Right atrium auricular region (tissue), 2 donors: Measurements from ENCODE around the gene JMJD1C. TPM values are rescaled to one million over a fixed set of nuclear protein-coding genes. Genes with fewer than 3 reads are reported as not detected.

ENCODE experiments used
- DNase-seq: peaks from one replicate; pipeline ENCODE4 v3.0.0-alpha.2; 2019; ENCODE audit warnings: low spot score
- H3K27ac ChIP-seq, 2 donors: fragments of 200-600 bp; sonication (generic); 1 replicate in 1 of 2; 2 replicates in 1 of 2; pipeline ENCODE4 v1.5.1; 2016 to 2019
- H3K27me3 ChIP-seq, 2 donors: fragments of 200-600 bp; sonication (generic); one replicate each; pipeline versions ENCODE4 v1.5.1 to v1.6.0; 2017 to 2019
- H3K36me3 ChIP-seq: fragments of 200-600 bp; sonication (generic); one replicate; pipeline ENCODE4 v1.5.1; 2016
- H3K4me1 ChIP-seq, 2 donors: fragments of 200-600 bp; sonication (generic); one replicate each; pipeline versions ENCODE4 v1.5.1 to v1.6.0; 2017 to 2019
- H3K4me3 ChIP-seq, 2 donors: fragments of 200-600 bp; sonication (generic); 1 replicate in 1 of 2; 2 replicates in 1 of 2; pipeline ENCODE4 v1.5.1; 2017 to 2019; ENCODE audit warnings: mild to moderate bottlenecking in 1 of 2, moderate library complexity in 1 of 2
- H3K9me3 ChIP-seq, 2 donors: fragments of 200-600 bp; sonication (generic); one replicate each; pipeline ENCODE4 v1.5.1; 2019
- total RNA-seq, 2 donors: library from RNA; depleted of rRNA; stranded (reverse); fragments of >200 nt; gene quantifications; one replicate each; pipeline ENCODE4 v1.1.0, GENCODE V29; 2016
- TF ChIP-seq, protein P1 (sequence below), 2 donors: fragments of 200-600 bp; sonication (generic); IDR thresholded peaks; one replicate each; pipeline ENCODE4 v1.5.1; 2019; ENCODE audit warnings: antibody characterized with exemption in 2 of 2

The JMJD1C gene, protein sequence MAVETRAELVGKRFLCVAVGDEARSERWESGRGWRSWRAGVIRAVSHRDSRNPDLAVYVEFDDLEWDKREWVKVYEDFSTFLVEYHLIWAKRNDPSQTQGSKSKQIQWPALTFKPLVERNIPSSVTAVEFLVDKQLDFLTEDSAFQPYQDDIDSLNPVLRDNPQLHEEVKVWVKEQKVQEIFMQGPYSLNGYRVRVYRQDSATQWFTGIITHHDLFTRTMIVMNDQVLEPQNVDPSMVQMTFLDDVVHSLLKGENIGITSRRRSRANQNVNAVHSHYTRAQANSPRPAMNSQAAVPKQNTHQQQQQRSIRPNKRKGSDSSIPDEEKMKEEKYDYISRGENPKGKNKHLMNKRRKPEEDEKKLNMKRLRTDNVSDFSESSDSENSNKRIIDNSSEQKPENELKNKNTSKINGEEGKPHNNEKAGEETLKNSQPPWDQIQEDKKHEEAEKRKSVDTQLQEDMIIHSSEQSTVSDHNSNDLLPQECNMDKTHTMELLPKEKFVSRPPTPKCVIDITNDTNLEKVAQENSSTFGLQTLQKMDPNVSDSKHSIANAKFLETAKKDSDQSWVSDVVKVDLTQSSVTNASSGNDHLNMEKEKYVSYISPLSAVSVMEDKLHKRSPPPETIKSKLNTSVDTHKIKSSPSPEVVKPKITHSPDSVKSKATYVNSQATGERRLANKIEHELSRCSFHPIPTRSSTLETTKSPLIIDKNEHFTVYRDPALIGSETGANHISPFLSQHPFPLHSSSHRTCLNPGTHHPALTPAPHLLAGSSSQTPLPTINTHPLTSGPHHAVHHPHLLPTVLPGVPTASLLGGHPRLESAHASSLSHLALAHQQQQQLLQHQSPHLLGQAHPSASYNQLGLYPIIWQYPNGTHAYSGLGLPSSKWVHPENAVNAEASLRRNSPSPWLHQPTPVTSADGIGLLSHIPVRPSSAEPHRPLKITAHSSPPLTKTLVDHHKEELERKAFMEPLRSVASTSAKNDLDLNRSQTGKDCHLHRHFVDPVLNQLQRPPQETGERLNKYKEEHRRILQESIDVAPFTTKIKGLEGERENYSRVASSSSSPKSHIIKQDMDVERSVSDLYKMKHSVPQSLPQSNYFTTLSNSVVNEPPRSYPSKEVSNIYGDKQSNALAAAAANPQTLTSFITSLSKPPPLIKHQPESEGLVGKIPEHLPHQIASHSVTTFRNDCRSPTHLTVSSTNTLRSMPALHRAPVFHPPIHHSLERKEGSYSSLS (N-terminal part only)
- 10 to 100 TPM; 45.5 to 57.6 TPM for total RNA-seq

DNA sequence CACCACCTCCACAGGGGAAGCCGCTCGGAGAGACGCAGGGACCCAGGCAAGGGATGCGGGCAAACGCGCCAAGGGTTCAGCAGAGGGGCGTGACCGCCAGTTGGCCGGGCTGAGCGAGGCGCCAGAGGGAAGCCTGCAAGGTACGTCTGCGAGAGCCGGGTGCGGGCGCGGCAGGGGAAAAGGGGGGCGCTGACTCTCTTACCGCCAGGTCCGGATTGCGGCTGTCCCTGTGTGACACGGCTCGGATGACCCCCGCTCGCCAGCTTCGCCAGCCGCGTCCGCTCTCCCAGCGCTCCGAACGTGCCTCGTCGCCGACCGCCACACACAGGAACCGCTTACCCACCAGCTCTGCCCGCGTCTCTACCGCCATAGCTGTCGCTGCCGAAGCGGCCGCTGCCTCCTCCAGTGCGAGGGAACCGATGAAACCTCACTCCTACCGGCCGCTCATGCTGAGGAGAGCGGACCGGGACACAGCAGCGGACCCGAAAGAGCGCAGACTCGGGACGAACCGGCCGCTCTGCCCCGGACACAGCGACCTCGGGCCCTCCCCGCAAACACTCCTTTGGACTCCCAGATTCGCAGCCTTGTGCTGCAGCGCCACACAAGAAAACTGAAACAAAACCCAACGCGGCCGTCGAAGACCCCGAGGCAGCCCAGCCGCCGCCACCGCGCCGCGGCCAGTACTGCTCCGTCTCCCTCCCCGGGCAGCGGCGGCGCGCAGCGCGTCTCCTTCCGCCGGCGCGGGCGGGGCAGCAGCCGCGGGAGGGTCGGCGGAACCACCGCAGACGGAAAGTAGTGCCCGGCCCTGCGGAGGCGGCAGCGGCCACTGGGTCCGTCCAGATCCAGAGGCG, at the start of gene JMJD1C:
Gene JMJD1C (minus strand): TSS at position 685 of the 851 bp plus-strand sequence. CDS start 315 bp downstream, at position 370.
- TF ChIP-seq, protein P1, sequence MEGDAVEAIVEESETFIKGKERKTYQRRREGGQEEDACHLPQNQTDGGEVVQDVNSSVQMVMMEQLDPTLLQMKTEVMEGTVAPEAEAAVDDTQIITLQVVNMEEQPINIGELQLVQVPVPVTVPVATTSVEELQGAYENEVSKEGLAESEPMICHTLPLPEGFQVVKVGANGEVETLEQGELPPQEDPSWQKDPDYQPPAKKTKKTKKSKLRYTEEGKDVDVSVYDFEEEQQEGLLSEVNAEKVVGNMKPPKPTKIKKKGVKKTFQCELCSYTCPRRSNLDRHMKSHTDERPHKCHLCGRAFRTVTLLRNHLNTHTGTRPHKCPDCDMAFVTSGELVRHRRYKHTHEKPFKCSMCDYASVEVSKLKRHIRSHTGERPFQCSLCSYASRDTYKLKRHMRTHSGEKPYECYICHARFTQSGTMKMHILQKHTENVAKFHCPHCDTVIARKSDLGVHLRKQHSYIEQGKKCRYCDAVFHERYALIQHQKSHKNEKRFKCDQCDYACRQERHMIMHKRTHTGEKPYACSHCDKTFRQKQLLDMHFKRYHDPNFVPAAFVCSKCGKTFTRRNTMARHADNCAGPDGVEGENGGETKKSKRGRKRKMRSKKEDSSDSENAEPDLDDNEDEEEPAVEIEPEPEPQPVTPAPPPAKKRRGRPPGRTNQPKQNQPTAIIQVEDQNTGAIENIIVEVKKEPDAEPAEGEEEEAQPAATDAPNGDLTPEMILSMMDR (IDR thresholded peaks at IDR 0.05): no peak
- Histone ChIP-seq H3K27me3 (no peaks in the 10 kb centered on the region), H3K9me3 (no peaks in the 10 kb centered on the region), H3K36me3 (no peaks in the 10 kb centered on the region), H3K4me3 (peak within 1 kb of the TSS; percentile 83 to 89), H3K4me1 (peaks cover 0 to 22% of the 10 kb centered on the region in 2 donors), H3K27ac (peak within 1 kb of the TSS; percentile 96)
- peak; percentile 71 for DNase-seq

DNA sequence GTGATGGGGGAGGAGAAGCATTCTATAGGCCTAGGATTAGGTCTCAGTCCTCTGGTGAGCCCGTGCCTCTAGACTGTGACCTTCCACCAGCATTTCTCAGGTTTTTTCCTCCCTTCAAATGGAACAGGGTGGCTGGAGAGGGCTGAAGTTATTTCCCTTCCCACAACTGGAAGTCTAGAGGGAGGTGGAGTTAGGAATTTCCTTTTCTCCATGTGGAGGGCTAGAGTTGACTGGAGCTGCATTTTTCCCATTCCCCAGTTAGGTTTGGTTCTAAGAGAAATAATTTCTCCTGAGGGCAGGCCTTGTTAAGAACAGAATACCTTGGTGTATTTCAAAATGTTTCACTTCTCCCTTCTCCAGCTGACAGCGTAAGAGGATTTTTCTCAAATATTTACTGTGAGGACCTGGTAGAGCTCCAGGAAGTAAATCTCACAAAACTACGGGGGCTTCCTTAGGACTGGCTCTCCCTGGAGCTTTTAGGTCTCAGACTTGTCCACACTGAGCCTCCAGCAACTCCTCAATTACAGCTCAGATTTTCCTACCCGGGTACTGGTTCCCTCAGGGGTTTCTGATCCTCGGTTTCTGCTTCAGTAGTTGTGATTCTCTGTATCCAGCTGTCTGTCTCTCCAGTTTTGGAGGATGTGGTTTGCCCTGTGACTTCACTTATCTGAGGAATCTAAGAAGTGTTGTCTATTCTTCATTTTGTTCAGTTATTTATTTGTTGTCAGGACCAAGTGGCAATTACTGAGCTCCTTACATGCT, 49.4 kb upstream of the JMJD1C start:
- H3K27me3 ChIP-seq: no peaks in the 10 kb centered on the region
- H3K36me3 ChIP-seq: no peaks in the 10 kb centered on the region
- H3K9me3 ChIP-seq: no peaks in the 10 kb centered on the region
- no peak for DNase-seq
- H3K27ac ChIP-seq: peak overlapping the region; percentile 67 to 75
- no peak overlapping the region for H3K4me3 ChIP-seq
- H3K4me1 ChIP-seq: peaks cover 0 to 35% of the 10 kb centered on the region in 2 donors
- TF ChIP-seq, protein P1 (IDR thresholded peaks at IDR 0.05): no peak

DNA sequence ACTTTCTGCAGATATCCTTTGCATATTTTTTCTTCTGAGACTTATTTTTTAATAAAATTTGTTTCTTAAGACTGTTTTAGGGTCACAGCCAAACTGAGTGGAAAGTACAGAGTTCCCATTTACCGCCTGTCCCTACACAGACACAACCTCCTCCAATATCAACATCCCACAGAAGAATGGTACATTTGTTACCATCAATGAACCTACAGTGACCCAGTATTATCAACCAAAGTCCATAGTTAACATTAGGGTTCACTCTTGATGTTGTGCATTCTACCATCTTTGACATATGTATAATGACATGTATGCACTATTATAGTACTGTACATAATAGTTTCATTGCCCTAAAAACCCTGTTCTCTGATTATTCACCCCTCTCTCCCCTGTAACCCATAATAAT, 40.8 kb upstream of the JMJD1C start:
- Histone ChIP-seq H3K9me3 (no peaks in the 10 kb centered on the region), H3K4me1 (peaks cover 0 to 28% of the 10 kb centered on the region in 2 donors), H3K27ac (no peak overlapping the region), H3K27me3 (no peaks in the 10 kb centered on the region), H3K36me3 (no peaks in the 10 kb centered on the region), H3K4me3 (no peak overlapping the region)
- no peak for DNase-seq
- TF ChIP-seq, protein P1 (IDR thresholded peaks at IDR 0.05): no peak

DNA sequence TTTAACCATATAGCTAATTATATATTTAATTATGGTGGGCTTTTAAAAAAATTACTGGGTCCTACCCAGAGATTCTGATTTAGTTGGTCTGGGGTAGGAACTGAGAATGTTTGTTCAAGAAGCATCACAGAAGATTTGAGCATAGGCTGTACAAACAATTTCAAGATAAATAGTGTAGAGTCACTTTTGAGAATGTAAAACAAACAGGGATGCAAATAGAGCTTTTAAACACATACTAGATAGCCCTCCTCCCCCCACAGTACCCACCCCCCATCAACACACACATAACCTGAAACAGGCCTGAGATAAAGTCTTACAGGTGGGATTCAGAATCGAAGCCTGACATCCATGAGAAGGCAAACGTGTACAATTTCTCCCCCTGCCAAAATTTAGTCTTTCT, 39.8 kb upstream of the JMJD1C start:
- no peaks in the 10 kb centered on the region for H3K36me3 ChIP-seq
- H3K27ac ChIP-seq: no peak overlapping the region
- no peaks in the 10 kb centered on the region for H3K9me3 ChIP-seq
- no peak for DNase-seq
- H3K4me3 ChIP-seq: no peak overlapping the region
- TF ChIP-seq, protein P1 (IDR thresholded peaks at IDR 0.05): no peak
- no peaks in the 10 kb centered on the region for H3K27me3 ChIP-seq
- peaks cover 0 to 28% of the 10 kb centered on the region in 2 donors for H3K4me1 ChIP-seq
